GM12892 (cell line): ENCODE data around the gene TMEM51.

Source experiments
- DNase-seq: peaks from one replicate; pipeline ENCODE4 v3.0.0; 2011; ENCODE audit not compliant: insufficient read length
- FAIRE-seq: peaks from 2 replicates; lab custom pipeline; 2011; peaks lifted over from hg19 to GRCh38; lab: Jason Lieb, UNC
- POLR2A ChIP-seq: IDR thresholded peaks from 2 replicates; pipeline ENCODE4 v1.6.1; 2011; ENCODE audit warnings: low read depth, low read length, control low read depth
- POLR2AphosphoS5 ChIP-seq: IDR thresholded peaks from 2 replicates; pipeline ENCODE4 v1.6.1; 2011; ENCODE audit warnings: low read depth, low read length, control low read depth
- TAF1 ChIP-seq: IDR thresholded peaks from 2 replicates; pipeline ENCODE4 v1.6.1; 2011; ENCODE audit warnings: low read depth, mild to moderate bottlenecking, control low read depth, low read length, borderline replicate concordance

The TMEM51 gene

DNA sequence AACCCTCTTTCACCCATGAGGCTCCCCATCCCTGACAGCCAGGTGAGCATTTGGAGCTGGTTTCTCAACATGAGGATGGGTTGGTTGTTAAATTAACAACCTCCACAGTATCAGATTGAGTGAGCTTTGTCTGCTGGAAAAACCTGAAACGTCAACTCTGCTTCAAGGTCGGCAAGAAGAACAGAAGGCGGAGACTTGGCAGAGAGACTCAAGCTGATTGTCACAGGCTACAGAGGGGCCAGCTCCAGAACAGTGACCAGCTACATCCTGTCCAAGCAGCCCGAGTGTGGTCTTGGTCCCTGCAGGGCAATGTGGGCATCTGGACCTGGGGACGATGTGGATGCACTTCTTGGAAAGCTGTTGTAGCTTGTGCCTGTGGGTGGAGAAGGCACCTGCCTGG is 36.6 kb upstream of the TMEM51 start:
- FAIRE-seq (no peak), DNase-seq (no peak)
- TF ChIP-seq POLR2A = no peak
- no peak for TF ChIP-seq POLR2AphosphoS5
- TF ChIP-seq TAF1 = no peak

DNA sequence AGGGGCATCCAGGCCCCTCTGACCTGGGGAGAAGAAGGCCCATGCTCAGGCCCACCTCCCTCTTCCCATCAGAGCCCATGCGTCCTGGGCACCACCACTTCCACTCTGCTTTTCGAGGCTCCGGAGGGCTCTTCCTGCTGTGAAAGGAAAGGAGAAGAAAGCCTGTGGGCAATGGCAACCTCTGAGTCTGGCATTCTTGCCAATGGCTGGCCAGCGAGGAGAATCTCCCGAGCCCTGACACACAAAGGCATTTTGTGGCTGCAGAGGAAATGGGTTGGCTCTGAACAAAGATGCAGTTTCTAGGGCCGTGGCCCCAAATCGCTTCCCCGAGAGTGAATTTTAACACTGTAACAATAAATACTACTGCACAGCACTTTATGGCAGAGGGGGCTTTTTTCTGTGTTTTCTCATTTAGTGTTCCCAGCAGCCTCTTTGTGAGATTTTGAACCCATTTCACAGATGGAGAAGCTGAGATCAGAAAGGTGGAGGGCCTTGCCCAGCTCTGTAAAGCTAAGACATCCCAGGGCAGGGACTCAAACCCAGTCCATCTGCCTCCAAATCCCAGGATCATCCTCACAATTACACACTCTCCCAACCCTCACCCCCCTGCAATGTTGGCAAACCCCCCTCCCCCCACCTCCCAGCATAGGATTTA is 35.7 kb upstream of the TMEM51 start:
- TF ChIP-seq TAF1 = no peak
- TF ChIP-seq POLR2A = no peak
- TF ChIP-seq POLR2AphosphoS5 = no peak
- DNase-seq = no peak
- no peak for FAIRE-seq

DNA sequence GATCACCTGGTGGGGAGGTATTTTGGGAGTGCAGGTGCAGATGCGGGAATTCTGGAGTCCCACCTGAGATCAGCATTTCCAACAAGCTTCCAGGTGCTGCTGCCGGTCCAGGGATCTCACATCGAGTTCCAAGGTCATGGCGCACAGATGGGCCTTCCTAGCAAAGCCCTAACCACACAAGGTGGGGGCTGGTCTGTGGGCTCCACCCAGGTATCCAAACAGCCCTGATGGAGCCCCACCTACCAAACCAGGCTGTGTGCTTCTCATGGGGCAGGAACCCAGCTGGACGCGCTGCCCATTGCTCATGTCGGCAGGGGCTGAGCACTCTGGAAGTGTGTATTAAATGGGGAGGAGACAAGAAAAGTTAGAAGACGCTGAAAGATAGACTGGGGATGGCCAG is 35.0 kb upstream of the TMEM51 start:
- no peak for FAIRE-seq
- no peak for DNase-seq
- TF ChIP-seq POLR2AphosphoS5 = no peak
- TF ChIP-seq TAF1 = no peak
- no peak for TF ChIP-seq POLR2A

DNA sequence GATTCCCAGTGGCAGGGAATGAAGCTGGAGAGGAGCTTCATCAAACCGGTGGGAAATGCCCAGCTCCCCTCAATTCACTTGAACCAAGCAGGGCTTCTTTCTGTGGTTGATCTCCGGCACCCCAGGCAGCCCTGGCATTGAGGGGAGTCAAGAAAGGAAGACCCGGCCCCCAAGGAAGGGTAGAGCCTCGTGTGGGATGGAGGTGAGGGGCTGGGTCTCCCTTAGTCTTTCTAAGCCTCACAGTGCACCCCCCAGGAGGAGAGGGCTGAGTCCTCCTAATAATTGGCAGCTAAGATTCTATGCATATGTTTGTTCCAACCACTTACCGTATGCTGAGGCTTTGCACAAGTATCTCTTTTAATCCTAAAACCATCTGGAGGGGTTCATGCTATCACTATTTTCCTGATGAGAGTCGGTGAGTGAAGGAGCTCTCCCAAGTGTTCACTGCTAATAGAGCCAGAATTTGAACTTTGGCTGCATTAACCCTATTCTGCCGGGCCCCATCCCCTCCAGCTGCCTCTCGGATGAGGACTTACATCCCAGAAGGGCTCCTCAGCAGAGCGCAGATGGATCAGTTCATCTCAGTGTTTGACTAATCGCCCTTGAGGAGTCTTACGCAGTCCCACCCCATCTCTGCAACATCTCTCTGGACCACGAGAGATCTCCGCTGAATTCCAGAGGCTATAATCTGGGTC is 33.1 kb upstream of the TMEM51 start:
- no peak for TF ChIP-seq TAF1
- TF ChIP-seq POLR2A = no peak
- DNase-seq (no peak), FAIRE-seq (no peak)

DNA sequence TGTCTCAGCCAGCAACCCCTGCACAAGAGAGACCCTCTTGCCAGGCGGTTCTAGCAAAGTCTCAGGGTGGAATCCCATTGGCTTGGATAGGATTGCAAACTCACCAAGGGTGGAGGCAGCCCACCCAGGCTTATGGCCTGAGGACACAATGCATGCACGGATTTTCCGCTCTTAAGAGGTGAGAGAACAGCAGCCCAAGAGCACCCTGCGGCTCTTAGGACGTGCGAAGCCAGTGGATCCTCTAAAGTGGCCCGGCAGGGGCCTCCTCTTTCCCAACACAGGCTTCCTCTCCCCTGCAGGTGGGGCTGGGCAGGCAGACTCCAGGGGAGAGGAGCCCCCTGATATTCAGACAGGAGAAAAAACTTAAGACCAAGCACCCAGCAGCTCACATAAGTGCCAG is 31.2 kb upstream of the TMEM51 start:
- TF ChIP-seq POLR2A (no peak), TAF1 (no peak), POLR2AphosphoS5 (no peak)
- DNase-seq (no peak), FAIRE-seq (no peak)

DNA sequence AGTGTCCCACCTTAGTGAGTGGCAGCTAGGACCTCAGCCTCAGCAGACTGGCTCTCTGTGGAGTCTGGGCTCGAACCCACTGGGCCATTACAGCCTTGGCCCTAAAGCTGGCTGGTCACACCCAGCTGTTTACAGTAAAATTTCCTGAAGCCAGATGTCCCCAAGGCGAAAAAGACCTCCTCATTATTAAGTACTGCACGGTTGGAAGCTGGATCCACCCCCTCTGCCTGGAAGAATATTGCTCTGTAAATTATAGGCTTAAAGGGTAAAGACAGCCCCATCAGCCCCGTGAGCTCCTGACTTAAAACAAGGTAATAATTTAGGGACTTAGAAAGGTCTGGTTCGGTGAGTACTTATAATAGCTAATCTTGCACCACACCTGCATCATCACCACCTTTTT is 30.3 kb upstream of the TMEM51 start:
- FAIRE-seq (no peak), DNase-seq (no peak)

DNA sequence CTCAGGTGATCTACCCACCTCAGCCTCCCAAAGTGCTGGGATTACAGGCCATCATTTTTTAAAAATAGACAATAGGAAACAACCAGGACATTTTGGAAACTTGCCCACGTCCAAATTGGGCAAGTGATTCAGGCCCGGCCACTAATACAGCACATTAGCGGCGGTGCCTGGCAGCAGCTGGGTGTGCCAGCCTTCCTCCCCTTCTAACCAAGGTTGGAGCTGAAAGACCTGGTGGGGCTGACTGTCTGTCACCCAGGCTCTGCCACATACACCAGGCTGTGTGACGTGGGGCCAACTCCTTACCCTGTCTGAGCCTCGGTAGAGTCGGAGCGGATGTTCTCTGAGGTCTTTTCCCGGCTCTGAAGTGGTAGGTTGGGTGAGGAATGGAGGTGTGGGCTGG is 29.6 kb upstream of the TMEM51 start:
- no peak for TF ChIP-seq POLR2AphosphoS5
- no peak for TF ChIP-seq TAF1
- no peak for TF ChIP-seq POLR2A
- FAIRE-seq = no peak
- no peak for DNase-seq

More for the DNA sequence above, 30.3 kb upstream of the TMEM51 start:
- no peak for TF ChIP-seq POLR2A

DNA sequence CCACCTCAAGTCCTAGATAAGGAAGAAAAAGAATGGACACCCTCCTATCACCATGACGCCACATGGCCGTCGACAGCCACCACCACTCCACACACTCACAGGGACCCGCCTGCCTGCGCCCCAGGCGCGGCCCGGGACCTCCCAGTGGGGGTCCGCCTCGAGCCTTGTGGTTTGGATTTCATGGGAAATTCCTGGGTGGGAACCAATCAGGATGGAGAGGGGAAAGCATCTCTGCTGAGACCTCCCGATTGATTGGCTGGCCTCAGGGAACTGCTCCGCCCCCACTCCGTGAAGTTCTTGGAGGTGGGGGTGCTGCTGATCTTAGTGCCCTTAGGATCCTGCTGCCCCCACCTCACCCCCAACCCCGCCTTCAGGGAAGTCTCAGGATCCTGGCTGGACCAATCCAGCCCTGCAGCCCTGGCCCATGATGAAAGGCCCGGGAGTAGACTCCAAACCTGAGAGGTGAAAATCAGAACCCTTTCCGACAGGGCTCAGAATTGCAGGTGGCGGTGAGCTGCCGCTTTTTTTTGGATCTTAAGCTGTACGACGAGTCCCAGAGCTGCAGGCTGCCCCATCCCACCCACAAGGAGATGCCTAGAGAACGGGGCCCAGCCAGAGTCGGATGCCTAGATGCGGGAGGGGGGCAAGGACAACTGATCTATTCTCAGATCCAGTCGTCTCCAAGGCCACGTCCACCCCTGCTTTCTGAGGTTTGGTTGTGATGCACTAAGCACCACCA is 29.0 kb upstream of the TMEM51 start:
- TF ChIP-seq TAF1 = no peak
- no peak for TF ChIP-seq POLR2AphosphoS5
- TF ChIP-seq POLR2A = no peak
- FAIRE-seq (no peak), DNase-seq (no peak)

DNA sequence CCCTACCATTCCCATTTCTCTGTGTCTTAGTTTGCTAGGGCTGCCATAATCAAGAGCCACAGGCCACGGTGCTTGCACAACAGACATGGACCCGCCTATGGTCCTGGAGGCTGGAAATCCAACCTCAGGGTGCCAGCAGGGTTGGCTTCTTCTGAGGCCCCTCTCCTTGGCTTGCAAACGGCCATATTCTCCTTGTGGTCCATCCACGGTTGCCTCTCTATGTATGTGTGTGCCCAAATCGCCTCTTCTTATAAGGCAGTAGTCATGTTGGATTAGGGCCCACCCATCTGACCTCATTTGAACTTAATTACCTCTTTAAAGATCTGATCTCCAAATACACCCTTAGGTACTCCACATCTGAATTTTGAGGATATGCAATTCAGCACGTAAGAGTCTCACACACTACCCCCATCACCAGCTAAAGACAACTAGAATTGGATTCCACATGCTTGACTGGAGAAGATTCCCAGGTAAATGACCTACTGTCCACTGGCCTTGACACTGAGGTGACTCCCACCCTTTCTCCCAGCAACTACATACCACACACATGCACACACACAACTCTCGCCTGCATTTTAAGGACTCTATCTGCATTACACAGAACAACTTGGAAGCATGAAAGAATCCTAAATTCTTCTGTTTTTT is 28.3 kb upstream of the TMEM51 start:
- FAIRE-seq (no peak), DNase-seq (no peak)
- TF ChIP-seq POLR2A (no peak), POLR2AphosphoS5 (no peak), TAF1 (no peak)

DNA sequence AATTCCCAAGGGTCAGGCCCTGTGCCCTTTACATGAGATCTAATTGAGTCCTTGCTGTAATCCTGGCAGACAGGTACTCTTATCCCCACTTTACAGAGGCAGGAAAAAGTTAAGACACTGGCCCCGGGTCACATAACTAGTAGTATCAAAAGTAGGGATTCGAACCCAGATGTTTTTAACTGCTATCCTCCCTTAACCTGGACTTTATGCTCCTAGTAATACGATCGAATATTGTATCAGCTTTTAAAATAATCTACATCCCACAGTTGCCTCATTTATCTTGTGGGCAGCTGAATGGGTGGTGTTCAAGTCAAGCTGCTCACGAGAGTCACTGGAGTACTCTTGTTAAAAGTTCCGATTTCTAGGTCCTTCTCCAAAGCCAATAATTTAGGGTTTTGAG is 25.5 kb upstream of the TMEM51 start:
- no peak for FAIRE-seq
- DNase-seq = no peak
- no peak for TF ChIP-seq TAF1
- no peak for TF ChIP-seq POLR2A
- no peak for TF ChIP-seq POLR2AphosphoS5

DNA sequence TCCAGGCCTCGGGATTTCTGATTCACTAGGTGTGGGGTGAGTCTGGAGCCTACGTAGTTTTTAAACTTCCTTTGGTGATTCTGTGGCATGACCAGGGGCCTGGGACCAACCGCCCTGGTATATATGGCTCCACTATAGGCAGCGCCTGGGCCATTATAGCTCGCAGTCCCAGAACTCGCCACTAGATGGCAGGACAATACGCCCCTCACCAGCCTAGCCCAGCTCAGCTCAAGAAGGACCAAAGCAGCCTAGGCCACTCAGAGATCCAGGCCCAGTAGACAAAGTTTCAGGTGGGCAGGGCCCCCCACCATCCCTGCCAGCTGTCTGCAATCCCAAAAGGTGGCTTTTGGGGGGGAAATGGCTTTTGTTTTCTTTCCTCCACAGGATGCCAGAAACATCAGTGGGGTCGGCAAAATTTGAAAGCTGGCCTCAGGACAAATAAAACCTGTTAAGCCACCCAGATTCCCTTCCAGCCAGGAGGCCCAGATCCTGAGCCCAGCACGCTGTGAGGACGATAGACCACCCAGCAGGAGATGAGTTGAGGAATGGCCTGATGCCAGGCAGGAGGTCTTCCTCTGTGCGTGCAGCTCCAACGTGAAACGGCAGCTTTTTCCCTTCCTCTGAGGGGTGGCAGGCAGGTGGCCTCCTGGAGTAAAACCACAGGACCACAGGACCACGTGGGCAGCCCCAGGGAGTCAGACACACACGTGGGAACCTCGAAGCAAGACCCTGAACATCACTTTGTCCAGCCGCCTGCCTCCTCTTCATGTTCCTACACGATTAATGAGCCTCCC is 24.8 kb upstream of the TMEM51 start:
- TF ChIP-seq TAF1 = no peak
- no peak for TF ChIP-seq POLR2A
- TF ChIP-seq POLR2AphosphoS5 = no peak
- DNase-seq (peak; percentile 79), FAIRE-seq (peak; percentile 85)
